Muscle layer of colon (tissue), 2 donors: ENCODE results near the gene MAPKAPK5.

Experiments
- H3K27ac ChIP-seq: one replicate; pipeline ENCODE4 v1.7.0; 2013; ENCODE audit warnings: low read depth, mild to moderate bottlenecking, low read length, moderate library complexity
- H3K27me3 ChIP-seq, 2 donors: one replicate each; pipeline ENCODE4 v1.7.0; 2013; ENCODE audit warnings: low read length in 2 of 2, mild to moderate bottlenecking in 2 of 2; ENCODE audit not compliant: insufficient read depth in 2 of 2, control insufficient read depth in 1 of 2
- H3K36me3 ChIP-seq: one replicate; pipeline ENCODE4 v1.7.0; 2013; ENCODE audit warnings: mild to moderate bottlenecking, low read length; ENCODE audit not compliant: insufficient read depth
- H3K4me1 ChIP-seq: one replicate; pipeline ENCODE4 v1.7.0; 2013; ENCODE audit warnings: mild to moderate bottlenecking, low read length; ENCODE audit not compliant: insufficient read depth
- H3K4me3 ChIP-seq, 2 donors: one replicate each; pipeline ENCODE4 v1.7.0; 2013; ENCODE audit warnings: low read length in 2 of 2, low read depth in 1 of 2, mild to moderate bottlenecking in 1 of 2, moderate library complexity in 1 of 2
- H3K9ac ChIP-seq: one replicate; pipeline ENCODE4 v1.7.0; 2013; ENCODE audit warnings: low read length
- H3K9me3 ChIP-seq: one replicate; pipeline ENCODE4 v1.7.0; 2013; ENCODE audit warnings: mild to moderate bottlenecking, low read length
- donor health status: abdominal sarcoma.
- donor health status: Adenocarcinoma of cecum.

Gene MAPKAPK5

DNA sequence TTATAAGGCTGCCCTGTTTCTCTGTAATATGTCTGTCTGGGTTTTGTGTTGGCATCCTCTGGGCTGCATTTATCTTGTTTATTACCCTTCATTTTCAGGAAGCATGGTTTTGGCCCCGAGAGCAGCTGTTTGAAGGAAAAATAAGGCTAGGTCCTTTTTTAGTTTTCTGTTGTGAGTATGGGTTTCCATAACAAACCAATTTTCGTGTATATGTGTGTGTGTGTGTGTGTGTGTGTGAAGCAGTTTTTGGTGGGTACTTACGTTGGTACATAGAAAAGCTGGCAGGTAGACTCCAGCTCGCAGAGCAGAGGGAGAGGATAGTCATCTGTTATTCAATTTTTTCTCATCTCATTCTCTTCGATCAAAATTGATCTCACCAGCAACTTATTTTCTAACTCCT lies 52.5 kb downstream of the MAPKAPK5 start:
- Histone ChIP-seq H3K27me3 (no peaks in the 10 kb centered on the region), H3K9me3 (no peaks in the 10 kb centered on the region), H3K9ac (no peak overlapping the region), H3K4me1 (peaks cover 12% of the 10 kb centered on the region), H3K4me3 (no peak overlapping the region), H3K27ac (no peak overlapping the region), H3K36me3 (peaks cover 15% of the 10 kb centered on the region)

DNA sequence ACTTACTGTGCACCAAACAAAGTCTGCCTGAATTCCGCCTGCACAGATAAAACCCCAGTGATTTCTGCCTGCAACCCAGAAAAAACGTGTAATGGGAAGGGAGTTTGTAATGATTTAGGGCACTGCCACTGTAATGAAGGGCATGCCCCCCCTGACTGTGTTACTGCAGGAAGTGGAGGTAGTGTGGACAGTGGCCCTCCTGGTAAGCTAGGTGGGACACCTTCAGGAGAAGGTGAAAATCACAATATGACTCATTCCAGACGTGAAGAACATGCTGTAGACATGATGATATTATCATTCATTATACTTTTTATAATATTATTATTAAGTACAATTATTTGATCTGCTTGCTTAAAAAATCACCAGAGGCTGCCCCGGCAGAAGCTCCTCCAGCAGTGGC lies 59.2 kb downstream of the MAPKAPK5 start:
- Histone ChIP-seq H3K9ac (no peak overlapping the region), H3K9me3 (no peaks in the 10 kb centered on the region), H3K36me3 (peaks cover 13% of the 10 kb centered on the region), H3K4me1 (no peaks in the 10 kb centered on the region), H3K4me3 (no peak overlapping the region), H3K27ac (no peak overlapping the region), H3K27me3 (no peaks in the 10 kb centered on the region)

DNA sequence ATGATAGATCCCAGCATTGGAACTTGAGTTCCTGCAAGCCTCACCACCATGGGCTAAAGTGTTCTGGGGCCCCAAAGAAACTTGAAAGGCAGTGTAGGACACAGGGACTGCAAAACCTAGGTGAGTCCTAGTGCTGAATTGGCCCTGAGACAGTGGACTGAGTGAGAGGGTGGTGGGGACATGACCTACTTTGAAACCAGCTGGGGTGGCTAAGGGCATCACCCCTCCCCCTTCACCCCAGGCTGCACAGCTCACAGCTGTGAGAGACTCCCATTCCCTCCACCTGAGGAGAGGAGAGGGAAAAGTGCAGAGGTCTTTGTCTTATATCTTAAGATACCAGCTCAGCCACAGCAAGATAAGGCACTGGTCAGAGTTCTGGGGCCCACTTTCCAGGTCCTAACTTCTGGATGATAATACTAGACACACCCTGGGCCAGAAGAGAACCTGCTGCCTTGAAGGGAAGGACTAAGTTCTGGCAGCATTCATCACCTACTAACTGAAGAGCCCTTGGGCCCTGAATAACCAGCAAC lies 62.5 kb downstream of the MAPKAPK5 start:
- Histone ChIP-seq H3K36me3 (peaks cover 13% of the 10 kb centered on the region), H3K9me3 (no peaks in the 10 kb centered on the region), H3K27me3 (no peaks in the 10 kb centered on the region), H3K4me1 (no peaks in the 10 kb centered on the region), H3K9ac (no peak overlapping the region), H3K27ac (no peak overlapping the region), H3K4me3 (no peak overlapping the region)

DNA sequence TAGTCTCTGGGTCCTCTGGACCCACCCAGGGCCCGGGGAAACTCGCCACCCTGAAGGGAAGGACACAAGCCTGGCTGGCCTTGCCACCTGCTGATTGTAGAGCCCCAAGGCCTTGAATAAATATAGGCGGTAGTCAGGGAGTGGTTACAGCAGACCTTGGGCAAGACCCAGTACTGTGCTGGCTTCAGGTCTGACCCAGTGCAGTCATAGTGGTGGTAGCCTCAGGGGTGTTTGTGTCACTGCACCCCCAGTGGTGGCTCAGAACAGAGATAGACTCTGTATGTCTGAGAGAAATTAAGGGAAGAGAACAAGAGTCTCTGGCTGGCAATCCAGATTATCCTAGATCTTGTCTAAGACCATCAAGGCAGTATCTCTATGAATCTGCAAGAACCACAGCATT lies 63.5 kb downstream of the MAPKAPK5 start:
- Histone ChIP-seq H3K4me3 (no peak overlapping the region), H3K27me3 (no peaks in the 10 kb centered on the region), H3K36me3 (peaks cover 13% of the 10 kb centered on the region), H3K4me1 (no peaks in the 10 kb centered on the region), H3K27ac (no peak overlapping the region), H3K9me3 (no peaks in the 10 kb centered on the region), H3K9ac (no peak overlapping the region)

DNA sequence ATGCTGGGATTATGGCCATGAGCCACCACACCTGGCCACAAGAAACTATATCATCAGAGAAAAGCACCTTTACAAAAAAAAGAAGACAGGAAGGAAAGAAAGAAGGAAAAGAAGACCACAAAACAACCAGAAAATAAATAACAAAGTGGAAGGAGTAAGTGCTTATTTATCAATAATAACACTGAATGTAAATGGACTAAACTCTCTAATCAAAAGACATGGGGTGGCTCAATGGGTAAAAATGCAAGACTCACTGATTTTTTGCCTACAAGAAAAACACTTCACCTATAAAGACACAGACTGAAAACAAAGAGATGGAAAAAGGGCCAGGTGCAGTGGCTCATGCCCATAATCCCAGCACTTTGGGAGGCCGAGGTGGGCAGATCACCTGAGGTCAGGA lies 65.7 kb downstream of the MAPKAPK5 start:
- H3K36me3 ChIP-seq = peaks cover 13% of the 10 kb centered on the region
- no peaks in the 10 kb centered on the region for H3K4me1 ChIP-seq
- no peaks in the 10 kb centered on the region for H3K27me3 ChIP-seq
- H3K9ac ChIP-seq = no peak overlapping the region
- no peak overlapping the region for H3K4me3 ChIP-seq
- H3K9me3 ChIP-seq = no peaks in the 10 kb centered on the region
- no peak overlapping the region for H3K27ac ChIP-seq

DNA sequence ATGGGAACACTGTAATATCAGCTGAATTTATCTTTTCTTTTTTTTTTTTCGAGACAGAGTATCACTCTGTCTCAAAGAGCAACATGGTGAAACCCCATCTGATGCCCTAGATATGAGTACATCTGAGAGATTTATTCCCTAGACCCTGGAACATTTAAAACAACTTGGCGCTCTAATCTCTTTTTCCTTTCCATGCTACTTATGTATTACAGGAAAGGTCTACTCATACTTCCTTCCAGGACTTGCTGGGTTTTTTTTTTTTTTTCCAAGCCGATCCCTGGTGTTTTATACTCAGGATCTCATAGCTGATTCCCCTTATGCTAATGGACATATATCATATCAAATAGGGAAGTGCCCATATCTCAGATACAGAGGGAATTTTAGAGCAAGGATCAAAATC lies 83.1 kb downstream of the MAPKAPK5 start:
- Histone ChIP-seq H3K9ac (no peak overlapping the region), H3K27ac (no peak overlapping the region)

DNA sequence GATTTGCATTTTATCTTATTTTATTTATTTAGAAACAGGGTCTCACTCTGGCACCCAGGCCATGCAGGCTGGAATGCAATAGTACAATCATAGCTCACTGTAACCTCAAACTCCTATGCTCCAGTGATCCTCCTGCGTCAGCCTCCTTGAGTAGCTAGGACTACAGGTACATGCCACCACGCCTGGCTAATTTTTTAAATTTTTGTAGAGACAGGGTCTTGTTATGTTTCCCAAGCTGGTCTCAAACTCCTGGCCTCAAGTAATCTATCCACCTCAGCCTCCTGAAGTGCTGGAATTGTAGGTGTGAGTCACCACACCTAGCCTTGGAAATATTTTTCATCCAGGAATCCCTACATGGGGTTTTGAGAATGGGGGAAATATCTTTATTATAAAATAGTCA lies 84.6 kb downstream of the MAPKAPK5 start:
- Histone ChIP-seq H3K27me3 (no peaks in the 10 kb centered on the region), H3K27ac (no peak overlapping the region), H3K36me3 (no peaks in the 10 kb centered on the region), H3K4me3 (no peak overlapping the region), H3K9me3 (no peaks in the 10 kb centered on the region), H3K9ac (no peak overlapping the region), H3K4me1 (no peaks in the 10 kb centered on the region)

More for the DNA sequence above, 83.1 kb downstream of the MAPKAPK5 start:
- H3K9me3 ChIP-seq = no peaks in the 10 kb centered on the region
- no peaks in the 10 kb centered on the region for H3K27me3 ChIP-seq
- H3K4me1 ChIP-seq = no peaks in the 10 kb centered on the region
- no peaks in the 10 kb centered on the region for H3K36me3 ChIP-seq
- no peak overlapping the region for H3K4me3 ChIP-seq

DNA sequence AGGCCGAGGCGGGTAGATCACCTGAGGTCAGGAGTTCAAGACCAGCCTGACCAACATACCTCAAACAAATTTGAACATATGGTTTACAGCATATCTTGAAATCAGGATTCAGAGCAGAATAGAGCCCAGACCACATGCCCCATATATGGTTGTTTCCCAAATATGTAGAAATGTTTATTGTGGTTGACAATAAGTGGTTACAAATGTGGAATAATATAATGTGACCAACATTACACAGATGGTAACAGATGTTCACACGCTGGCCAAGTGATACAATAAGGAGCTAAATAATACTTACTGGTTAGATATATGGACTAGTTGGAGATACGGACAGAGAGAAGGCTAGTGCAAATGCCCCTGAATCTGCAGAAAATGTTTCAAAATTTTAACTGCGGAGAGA lies 85.3 kb downstream of the MAPKAPK5 start:
- H3K36me3 ChIP-seq = no peaks in the 10 kb centered on the region
- no peaks in the 10 kb centered on the region for H3K4me1 ChIP-seq
- no peaks in the 10 kb centered on the region for H3K9me3 ChIP-seq
- no peak overlapping the region for H3K4me3 ChIP-seq
- H3K27me3 ChIP-seq = no peaks in the 10 kb centered on the region
- no peak overlapping the region for H3K27ac ChIP-seq
- no peak overlapping the region for H3K9ac ChIP-seq

DNA sequence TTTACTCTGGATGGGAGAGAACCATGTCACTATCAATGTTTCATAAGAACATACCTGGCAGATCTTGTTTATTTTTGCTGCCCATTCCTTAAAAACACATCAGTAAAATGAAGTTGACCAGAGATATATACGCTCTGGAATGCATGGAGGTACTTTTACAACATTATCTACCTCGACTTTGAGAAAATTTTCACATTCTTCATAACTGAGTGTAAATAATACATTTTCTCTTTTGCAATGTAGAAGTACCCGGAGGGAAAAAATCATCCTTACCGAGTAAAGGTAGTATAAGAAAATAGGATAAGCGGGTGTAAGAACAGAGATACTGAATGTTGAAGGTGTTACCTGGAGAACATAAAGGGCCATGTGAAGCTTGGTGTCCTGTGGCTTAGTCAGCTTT lies 90.2 kb downstream of the MAPKAPK5 start:
- Histone ChIP-seq H3K4me1 (peaks cover 8% of the 10 kb centered on the region), H3K36me3 (no peaks in the 10 kb centered on the region)

DNA sequence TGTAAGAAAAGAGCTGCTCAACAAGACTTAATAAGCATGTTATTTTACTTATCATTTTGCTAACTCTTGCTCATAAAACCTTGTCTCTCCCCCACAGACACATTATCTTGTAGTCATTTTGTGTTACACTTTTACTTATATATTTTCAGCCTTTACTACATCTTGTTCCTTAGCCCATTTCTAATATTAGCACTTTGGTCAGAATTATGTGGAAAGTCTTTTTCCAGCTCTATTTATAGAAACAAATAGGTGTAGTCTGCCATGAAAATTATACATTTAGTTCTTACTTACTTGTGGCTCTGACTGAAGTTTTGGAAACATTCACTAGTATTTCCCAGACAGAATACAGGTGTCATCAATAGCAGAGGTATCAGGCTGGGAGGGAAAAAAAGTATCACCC lies 94.8 kb downstream of the MAPKAPK5 start:
- Histone ChIP-seq H3K4me1 (peaks cover 18% of the 10 kb centered on the region), H3K9ac (no peak overlapping the region), H3K27ac (peak overlapping the region; percentile 25), H3K9me3 (no peaks in the 10 kb centered on the region), H3K36me3 (no peaks in the 10 kb centered on the region), H3K4me3 (no peak overlapping the region), H3K27me3 (no peaks in the 10 kb centered on the region)

More for the DNA sequence above, 90.2 kb downstream of the MAPKAPK5 start:
- no peak overlapping the region for H3K9ac ChIP-seq
- H3K27ac ChIP-seq = no peak overlapping the region
- H3K4me3 ChIP-seq = no peak overlapping the region
- H3K27me3 ChIP-seq = no peaks in the 10 kb centered on the region
- H3K9me3 ChIP-seq = no peaks in the 10 kb centered on the region

DNA sequence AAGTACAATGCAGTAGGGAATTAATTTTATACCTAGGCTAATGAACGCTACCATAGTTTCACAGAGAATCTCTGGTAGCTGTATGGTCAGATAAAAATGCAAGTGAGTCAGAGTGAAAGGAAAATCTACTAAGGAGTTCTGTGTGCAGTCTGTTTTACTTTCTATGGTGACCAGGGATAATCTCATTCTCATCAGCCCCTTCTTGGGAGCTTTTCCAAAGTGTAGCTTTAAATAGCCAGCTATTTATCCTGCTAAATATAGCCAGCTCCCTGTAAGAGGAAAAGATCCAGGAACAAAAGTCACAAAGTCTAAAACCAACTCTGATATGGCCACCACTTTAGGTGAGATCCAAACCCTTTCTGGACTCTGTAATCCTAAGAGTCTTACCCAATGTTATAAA lies 95.4 kb downstream of the MAPKAPK5 start:
- no peak overlapping the region for H3K4me3 ChIP-seq

DNA sequence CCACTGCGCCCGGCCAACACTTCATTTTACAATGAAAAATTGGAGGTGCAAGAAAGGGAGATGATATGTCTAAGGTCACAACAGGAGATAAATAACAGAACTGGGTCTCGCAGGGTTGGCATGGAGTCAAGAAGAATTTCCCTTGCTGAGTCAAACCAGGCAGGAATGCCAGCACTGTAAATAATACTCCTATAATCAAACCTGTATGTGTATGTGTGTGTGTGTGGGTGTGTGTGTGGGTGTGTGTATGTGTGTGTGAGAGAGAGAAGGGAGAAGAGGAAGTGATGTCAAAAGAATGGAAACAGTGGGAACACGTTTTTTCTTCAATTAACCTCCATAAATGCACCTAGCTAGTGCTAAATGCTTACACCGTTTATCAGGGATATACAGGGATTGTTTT lies 100.5 kb downstream of the MAPKAPK5 start:
- no peaks in the 10 kb centered on the region for H3K27me3 ChIP-seq
- H3K4me3 ChIP-seq = no peak overlapping the region
- H3K9me3 ChIP-seq = no peaks in the 10 kb centered on the region
- H3K27ac ChIP-seq = no peak overlapping the region
- peaks cover 16% of the 10 kb centered on the region for H3K4me1 ChIP-seq
- H3K9ac ChIP-seq = no peak overlapping the region
- no peaks in the 10 kb centered on the region for H3K36me3 ChIP-seq

More for the DNA sequence above, 95.4 kb downstream of the MAPKAPK5 start:
- Histone ChIP-seq H3K9ac (no peak overlapping the region), H3K4me1 (peaks cover 19% of the 10 kb centered on the region), H3K9me3 (no peaks in the 10 kb centered on the region), H3K36me3 (no peaks in the 10 kb centered on the region), H3K27me3 (no peaks in the 10 kb centered on the region), H3K27ac (peak overlapping the region; percentile 35)
